BLaER1 (cell line): ENCODE data around the gene GLB1L.

Experiments
- H3K27ac ChIP-seq: shearing (Covaris generic); formaldehyde crosslinking; 2 replicates; pipeline ENCODE4 v1.8.1; 2022
- H3K27me3 ChIP-seq: shearing (Covaris generic); formaldehyde crosslinking; 2 replicates; pipeline ENCODE4 v1.8.1; 2022
- H3K36me3 ChIP-seq: shearing (Covaris generic); formaldehyde crosslinking; 2 replicates; pipeline ENCODE4 v1.8.1; 2022
- H3K4me1 ChIP-seq: shearing (Covaris generic); formaldehyde crosslinking; 2 replicates; pipeline ENCODE4 v1.8.1; 2022
- H3K4me2 ChIP-seq: shearing (Covaris generic); formaldehyde crosslinking; 2 replicates; pipeline ENCODE4 v1.8.1; 2022
- H3K4me3 ChIP-seq: shearing (Covaris generic); formaldehyde crosslinking; 2 replicates; pipeline ENCODE4 v1.8.1; 2022
- H3K9ac ChIP-seq: shearing (Covaris generic); formaldehyde crosslinking; 2 replicates; pipeline ENCODE4 v1.8.1; 2022
- H3K9me3 ChIP-seq: shearing (Covaris generic); formaldehyde crosslinking; 2 replicates; pipeline ENCODE4 v1.8.1; 2022
- H4K20me1 ChIP-seq: shearing (Covaris generic); formaldehyde crosslinking; 2 replicates; pipeline ENCODE4 v1.8.1; 2022
- Cebpa-rat ChIP-seq: shearing (Covaris generic); IDR thresholded peaks from 2 replicates; pipeline ENCODE4 v1.8.1; 2022

The GLB1L gene

GRCh38 chr2:219245148-219245898 is at the start of gene GLB1L, which contains the start of gene STK16:
Gene GLB1L (minus strand): TSS chr2:219245444. CDS start chr2:219243573, 1,871 bp downstream.
Gene STK16 (plus strand): TSS chr2:219245479. CDS start chr2:219246000, 521 bp downstream.
- TF ChIP-seq Cebpa-rat, result no peak
- Histone ChIP-seq H3K4me1 (peaks cover 58% of the 10 kb centered on the region), H3K4me3 (peak within 1 kb of the TSS; percentile 94)

DNA sequence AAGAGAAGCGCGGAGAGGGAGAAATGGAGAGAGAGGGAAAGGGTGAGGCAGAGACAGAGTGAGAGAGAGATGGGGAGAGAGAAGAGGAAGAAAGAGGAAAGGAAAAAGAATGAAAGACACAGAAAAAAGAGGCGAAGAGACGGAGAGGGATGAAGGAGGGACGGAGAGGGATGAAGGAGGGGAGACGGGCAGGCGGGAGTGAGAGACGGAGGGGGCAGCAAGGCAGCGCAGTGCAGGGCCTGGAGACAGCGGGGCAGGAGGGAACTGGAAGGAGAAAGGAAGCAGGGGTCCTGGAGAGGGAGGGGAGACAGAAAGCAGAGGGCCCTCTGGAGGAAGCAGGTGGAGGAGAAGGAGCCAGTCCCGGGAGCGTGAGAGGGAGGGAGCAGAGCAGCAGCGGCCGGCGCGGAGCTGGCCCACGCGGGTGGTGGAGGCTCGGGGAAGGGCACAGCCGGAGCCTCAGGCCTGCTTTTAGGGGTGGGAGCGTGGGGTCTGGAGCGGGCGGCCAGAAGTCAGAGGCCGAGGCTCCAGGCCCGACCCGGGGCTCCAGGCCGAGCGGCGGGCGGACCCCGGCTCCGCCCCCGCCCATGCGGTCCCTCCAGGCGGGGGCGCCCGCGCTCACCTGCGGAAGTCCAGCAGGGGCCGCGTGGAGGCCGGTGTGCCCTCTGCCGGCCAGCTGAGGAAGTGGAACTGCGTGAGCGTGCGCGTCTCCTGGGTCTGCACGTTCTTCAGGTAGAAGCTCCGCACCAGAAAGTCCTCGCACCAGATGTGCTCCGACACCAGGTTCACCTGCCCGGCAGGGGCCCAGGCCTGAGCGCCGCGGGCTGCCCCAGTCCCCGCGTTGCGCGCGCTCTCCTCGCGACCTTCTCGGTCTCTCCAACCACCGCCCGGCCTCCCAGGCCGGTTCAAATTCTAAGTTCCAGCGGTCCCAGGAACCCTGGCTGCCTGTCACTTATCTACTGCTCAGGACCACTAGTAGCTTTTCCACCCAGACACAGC is 49.4 kb upstream of the GLB1L start:
- no peaks in the 10 kb centered on the region for H4K20me1 ChIP-seq
- peak overlapping the region; percentile 90 for H3K27ac ChIP-seq
- H3K9ac ChIP-seq, result peak overlapping the region; percentile 91
- H3K4me3 ChIP-seq, result peak overlapping the region; percentile 71
- H3K4me2 ChIP-seq, result peak overlapping the region; percentile 96
- no peaks in the 10 kb centered on the region for H3K9me3 ChIP-seq
- peaks cover 24% of the 10 kb centered on the region for H3K4me1 ChIP-seq
- no peak for TF ChIP-seq Cebpa-rat
- H3K27me3 ChIP-seq, result peaks cover 9% of the 10 kb centered on the region
- no peaks in the 10 kb centered on the region for H3K36me3 ChIP-seq

More at GRCh38 chr2:219245148-219245898, at the start of gene GLB1L, which contains the start of gene STK16:
- Histone ChIP-seq H3K4me2 (peak within 1 kb of the TSS; percentile 98), H3K27ac (peak within 1 kb of the TSS; percentile 94), H3K36me3 (peaks cover 12% of the 10 kb centered on the region; the same call in 1 of the 2 replicates), H3K27me3 (no peaks in the 10 kb centered on the region), H3K9me3 (no peaks in the 10 kb centered on the region), H4K20me1 (0 out of 2 replicates have a peak, but pooled peaks cover 5% of the 10 kb centered on the region), H3K9ac (peak within 1 kb of the TSS; percentile 94)

DNA sequence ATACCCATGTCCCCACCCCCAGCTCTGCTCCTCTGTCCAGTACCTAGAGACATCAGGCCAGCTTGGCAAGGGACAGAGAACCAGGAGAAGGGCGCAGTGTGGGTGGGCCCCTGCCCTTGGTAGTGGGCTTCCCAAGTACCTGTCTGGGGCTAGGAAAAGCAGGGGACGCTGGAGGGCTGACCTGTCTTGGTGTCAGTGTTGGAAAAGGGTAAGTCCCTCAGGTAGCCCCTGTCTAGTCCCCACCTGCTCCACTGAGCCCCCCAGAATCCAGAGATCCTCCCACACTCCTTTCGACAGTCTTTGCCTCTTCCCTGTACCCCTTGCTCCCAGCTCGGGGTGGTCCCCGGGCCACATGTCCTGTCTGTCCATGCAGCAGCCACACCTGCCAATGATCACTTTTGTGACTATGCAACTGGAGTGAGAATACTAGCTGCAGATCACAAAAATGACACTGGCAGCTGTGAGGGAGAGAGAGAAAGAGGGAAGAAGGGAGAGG is 48.5 kb upstream of the GLB1L start:
- Histone ChIP-seq H4K20me1 (no peaks in the 10 kb centered on the region), H3K9ac (peak overlapping the region; percentile 91; the same call in 1 of the 2 replicates), H3K4me2 (peak overlapping the region; percentile 96), H3K27ac (peak overlapping the region; percentile 90), H3K27me3 (peaks cover under 1% of the 10 kb centered on the region; the same call in 1 of the 2 replicates), H3K4me3 (no peak overlapping the region; the same call in 1 of the 2 replicates), H3K36me3 (no peaks in the 10 kb centered on the region), H3K9me3 (no peaks in the 10 kb centered on the region), H3K4me1 (peaks cover 20% of the 10 kb centered on the region)
- TF ChIP-seq Cebpa-rat, result no peak

GRCh38 chr2:219292616-219293015 is 47.4 kb upstream of the GLB1L start:
- H4K20me1 ChIP-seq, result no peaks in the 10 kb centered on the region
- TF ChIP-seq Cebpa-rat, result no peak
- H3K27me3 ChIP-seq, result no peaks in the 10 kb centered on the region
- no peak overlapping the region for H3K4me3 ChIP-seq
- H3K9ac ChIP-seq, result no peak overlapping the region
- H3K36me3 ChIP-seq, result no peaks in the 10 kb centered on the region
- H3K4me2 ChIP-seq, result no peak overlapping the region
- H3K4me1 ChIP-seq, result peaks cover 25% of the 10 kb centered on the region
- H3K9me3 ChIP-seq, result no peaks in the 10 kb centered on the region
- H3K27ac ChIP-seq, result no peak overlapping the region

DNA sequence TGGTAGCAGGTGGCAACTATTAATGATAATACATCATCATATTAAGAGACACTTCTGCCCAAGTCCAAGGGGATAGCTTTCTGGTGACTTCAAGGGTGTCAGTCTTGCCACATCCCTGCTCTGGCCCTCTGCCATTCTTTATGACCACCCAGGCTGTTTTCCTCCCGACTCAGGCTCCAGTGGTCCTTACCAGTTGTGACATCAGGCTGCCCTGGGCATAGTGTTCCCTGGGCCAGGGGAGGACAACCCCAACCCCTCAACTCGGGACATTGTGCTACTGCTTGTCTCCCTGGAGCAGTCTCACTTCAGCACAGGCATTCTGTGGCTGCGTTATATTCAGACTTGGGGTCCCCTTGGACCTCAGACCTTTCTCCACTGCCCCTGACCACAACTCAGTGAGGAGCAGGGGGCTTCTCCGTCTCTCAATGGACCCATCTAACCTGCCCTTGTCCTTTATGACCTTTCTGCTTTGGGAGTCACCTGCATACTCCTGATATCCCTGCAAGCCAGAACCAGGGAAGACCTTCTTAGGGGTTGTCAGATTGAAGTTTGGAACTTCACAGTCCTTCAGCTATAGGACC is 46.8 kb upstream of the GLB1L start:
- no peak for TF ChIP-seq Cebpa-rat
- no peaks in the 10 kb centered on the region for H3K36me3 ChIP-seq
- no peak overlapping the region for H3K4me2 ChIP-seq
- H3K4me3 ChIP-seq, result no peak overlapping the region
- H3K9me3 ChIP-seq, result no peaks in the 10 kb centered on the region
- H3K9ac ChIP-seq, result no peak overlapping the region
- no peaks in the 10 kb centered on the region for H4K20me1 ChIP-seq
- peaks cover 25% of the 10 kb centered on the region for H3K4me1 ChIP-seq
- no peak overlapping the region for H3K27ac ChIP-seq
- H3K27me3 ChIP-seq, result no peaks in the 10 kb centered on the region

DNA sequence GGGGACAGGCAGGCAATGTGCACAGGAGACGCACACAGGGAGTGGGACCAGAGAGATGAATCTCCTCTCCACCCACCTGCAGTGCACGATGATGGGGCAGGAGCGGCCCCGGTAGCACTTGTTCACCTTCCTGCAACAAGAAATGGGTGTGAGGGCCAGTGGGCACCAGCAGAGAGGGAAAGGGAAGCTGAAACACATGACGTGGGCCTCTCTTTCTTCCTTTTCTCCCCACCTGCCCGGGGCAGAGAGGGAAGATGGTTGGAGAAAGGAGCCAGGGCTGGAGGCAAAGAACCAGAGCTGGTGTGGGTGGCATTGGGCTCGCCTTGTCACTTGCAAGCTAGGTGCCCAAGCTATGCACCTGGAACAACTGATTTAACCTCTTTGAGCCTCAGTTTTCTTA is 46.1 kb upstream of the GLB1L start:
- Histone ChIP-seq H3K27ac (no peak overlapping the region), H3K36me3 (no peaks in the 10 kb centered on the region; the same call in 1 of the 2 replicates), H3K27me3 (no peaks in the 10 kb centered on the region), H3K9ac (no peak overlapping the region), H3K9me3 (no peaks in the 10 kb centered on the region), H3K4me3 (no peak overlapping the region), H4K20me1 (no peaks in the 10 kb centered on the region), H3K4me2 (no peak overlapping the region), H3K4me1 (peaks cover 28% of the 10 kb centered on the region)
- TF ChIP-seq Cebpa-rat, result no peak

DNA sequence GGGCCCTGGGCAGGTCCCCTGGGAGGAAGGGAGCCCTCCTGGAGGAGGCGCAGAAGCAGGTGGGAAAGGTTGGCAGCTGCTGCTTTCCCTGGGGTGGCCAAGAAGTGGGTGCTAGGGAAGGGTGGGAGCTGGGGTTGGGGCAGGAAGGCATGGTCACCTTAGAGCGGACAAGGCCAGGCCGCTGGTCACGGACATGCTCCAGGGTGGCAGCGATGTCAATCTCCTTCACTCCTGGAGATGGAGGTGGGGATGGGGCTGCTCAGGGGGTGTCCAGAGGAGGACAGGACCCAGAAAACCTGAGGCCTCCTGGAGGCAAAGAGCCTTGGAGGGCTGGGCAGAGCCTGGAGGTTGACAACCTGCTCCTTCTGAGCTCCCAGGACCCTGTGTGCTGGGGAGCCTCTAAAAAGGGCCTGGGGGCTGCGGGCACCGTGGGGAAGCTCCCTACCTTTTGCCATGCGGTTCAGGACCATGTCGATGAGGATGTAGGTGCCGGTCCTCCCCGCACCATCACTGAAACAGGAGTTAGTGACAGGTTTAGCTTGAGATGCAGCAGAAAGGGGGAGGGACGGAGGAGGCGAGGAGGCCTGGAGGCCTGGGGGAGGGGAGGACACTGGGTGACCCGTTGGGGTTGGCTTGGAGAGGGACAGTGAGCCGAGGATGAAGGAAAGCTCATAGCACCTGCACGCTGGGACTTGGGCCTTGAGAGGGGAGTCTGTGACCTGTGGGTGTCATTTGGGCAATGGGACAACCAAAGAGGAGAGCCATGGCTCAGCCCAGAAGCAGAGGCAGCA is 45.3 kb upstream of the GLB1L start:
- Histone ChIP-seq H3K4me2 (no peak overlapping the region), H3K4me1 (peaks cover 36% of the 10 kb centered on the region), H3K9ac (no peak overlapping the region), H3K27ac (no peak overlapping the region), H4K20me1 (no peaks in the 10 kb centered on the region; the same call in 1 of the 2 replicates), H3K36me3 (no peaks in the 10 kb centered on the region; the same call in 1 of the 2 replicates), H3K9me3 (no peaks in the 10 kb centered on the region), H3K27me3 (no peaks in the 10 kb centered on the region), H3K4me3 (no peak overlapping the region)
- TF ChIP-seq Cebpa-rat, result no peak

- no peaks in the 10 kb centered on the region for H3K27me3 ChIP-seq
- peaks cover 5% of the 10 kb centered on the region; the same call in 1 of the 2 replicates for H4K20me1 ChIP-seq
- no peak for TF ChIP-seq Cebpa-rat
- no peak overlapping the region for H3K27ac ChIP-seq
- no peak overlapping the region for H3K4me2 ChIP-seq
- no peak overlapping the region for H3K9ac ChIP-seq
- peaks cover 2% of the 10 kb centered on the region; the same call in 1 of the 2 replicates for H3K36me3 ChIP-seq
- no peak overlapping the region for H3K4me3 ChIP-seq
- no peaks in the 10 kb centered on the region for H3K9me3 ChIP-seq
- peaks cover 39% of the 10 kb centered on the region for H3K4me1 ChIP-seq
Observed at GRCh38 chr2:219289537-219290361, 44.5 kb upstream of the GLB1L start.
